NCI-H2107 treated with DMSO at 0.1 percent for 48 hours (cell line): ENCODE data around the gene ZAR1.

Experiments used
- DNase-seq: peaks from one replicate; lab custom pipeline; 2025; ENCODE audit not compliant: unreplicated experiment; lab: John Stamatoyannopoulos, UW

Gene ZAR1

GRCh38 chr4:48490680-48491513, 845 bp downstream of the ZAR1 start:
- DNase-seq, result no peak

GRCh38 chr4:48491514-48492176, 1.6 kb downstream of the ZAR1 start:
- no peak for DNase-seq

- DNase-seq, result peak; percentile 80
These were observed 3.5 kb downstream of the ZAR1 start for GRCh38 chr4:48493452-48494100.

- no peak for DNase-seq
These were observed 5.9 kb downstream of the ZAR1 start for GRCh38 chr4:48495941-48496340.

GRCh38 chr4:48498895-48499294, 8.8 kb downstream of the ZAR1 start:
- no peak for DNase-seq

GRCh38 chr4:48499551-48500066, 9.6 kb downstream of the ZAR1 start:
- DNase-seq, result no peak

GRCh38 chr4:48503233-48504025, 13.4 kb downstream of the ZAR1 start:
- DNase-seq, result no peak

DNA sequence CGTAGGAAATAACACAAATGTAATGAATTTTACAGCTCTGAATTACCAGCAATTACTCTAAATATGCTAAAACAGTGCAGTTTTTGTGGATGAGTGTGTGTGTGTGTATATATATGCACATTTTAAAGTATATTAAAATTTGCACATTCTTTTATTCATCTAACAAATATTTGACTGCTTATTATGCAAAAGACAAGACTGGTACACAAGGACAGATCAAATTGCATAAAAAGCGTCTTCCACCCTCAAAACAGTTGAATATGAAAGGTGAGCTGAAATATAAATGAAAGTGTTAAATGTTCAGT, 13.9 kb downstream of the ZAR1 start:
- DNase-seq, result no peak

GRCh38 chr4:48504352-48504751, 14.3 kb downstream of the ZAR1 start:
- no peak for DNase-seq

DNA sequence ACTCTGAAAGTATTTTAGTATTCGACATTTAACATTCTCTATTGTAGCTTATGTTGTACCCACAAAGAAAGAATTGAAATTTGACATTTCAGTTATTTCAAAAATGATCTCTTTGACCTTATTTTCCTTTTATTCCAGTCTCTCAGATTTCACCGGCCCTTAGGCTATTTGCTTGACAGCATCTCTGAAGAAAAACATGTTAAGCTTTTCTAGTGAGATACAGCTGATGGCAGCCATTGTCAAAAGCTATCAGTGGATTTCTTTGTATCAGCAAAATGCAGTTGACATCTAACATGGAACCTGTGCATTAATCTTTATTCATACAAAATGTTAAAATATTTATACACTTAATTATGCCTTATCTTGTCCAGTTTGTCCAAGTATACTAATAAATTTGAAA, 16.7 kb downstream of the ZAR1 start:
- DNase-seq, result no peak

DNA sequence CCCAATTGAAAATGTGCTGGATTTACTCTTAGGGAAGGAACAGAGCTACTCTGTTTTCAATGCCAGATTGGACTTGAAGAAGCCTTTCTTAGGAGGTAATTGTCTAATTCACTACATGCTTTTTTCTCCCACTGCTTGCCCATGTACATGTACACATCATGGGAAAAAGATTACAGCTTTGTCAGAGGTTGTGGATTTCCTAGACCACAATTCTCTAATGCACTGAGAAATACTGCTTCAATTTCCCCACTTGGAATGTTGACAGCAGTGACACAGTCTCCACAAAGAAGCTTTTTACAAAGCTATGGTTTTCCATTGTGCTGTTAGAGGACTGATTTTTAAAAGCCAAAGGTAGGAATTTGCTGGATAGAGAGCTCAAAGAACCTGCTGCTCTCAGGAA, 19.5 kb downstream of the ZAR1 start:
- DNase-seq, result peak; percentile 58

DNA sequence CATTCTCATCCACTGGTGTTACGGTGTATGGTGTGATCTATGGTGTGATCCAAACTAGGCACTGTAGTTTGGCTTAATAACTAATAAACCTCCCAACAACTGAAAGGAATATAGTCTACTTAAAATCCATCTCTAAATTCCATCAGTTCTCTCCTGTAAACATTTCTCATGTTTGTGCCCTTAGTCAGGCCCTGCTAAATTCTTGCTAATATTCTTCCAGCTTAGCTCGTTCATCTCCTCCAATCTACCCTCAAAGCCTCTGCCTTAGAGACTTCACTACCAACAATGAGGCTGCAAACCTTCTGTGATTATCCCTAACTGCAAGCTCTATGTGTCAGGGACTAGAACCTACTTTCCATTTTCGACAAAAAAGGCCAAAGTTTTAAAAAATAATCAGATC, 28.1 kb downstream of the ZAR1 start:
- DNase-seq, result no peak

GRCh38 chr4:48526406-48526805, 36.4 kb downstream of the ZAR1 start:
- no peak for DNase-seq

DNA sequence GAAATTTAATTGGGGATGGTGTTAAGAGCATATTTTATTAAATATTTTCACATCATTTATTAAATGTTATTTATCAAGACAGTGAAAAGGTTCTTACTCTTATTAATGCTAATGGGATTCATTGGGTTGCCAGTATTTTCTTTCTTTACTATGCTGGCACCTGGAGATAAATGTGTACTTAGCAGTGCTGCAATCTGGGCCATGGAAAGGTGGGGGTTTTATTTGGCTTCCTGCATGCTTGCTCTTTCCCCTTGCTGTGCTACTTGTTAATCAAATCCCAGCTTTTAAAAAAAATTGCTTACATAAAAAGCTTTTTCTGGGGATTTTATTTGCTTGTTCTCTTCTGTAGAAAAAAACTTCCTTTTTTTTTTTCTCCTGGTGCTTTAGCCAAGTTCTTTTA, 48.3 kb downstream of the ZAR1 start:
- no peak for DNase-seq

- no peak for DNase-seq
These were observed 49.5 kb downstream of the ZAR1 start for GRCh38 chr4:48539597-48539996.

- no peak for DNase-seq
These were observed 52.8 kb downstream of the ZAR1 start for GRCh38 chr4:48542888-48543287.

GRCh38 chr4:48543796-48544195, 53.7 kb downstream of the ZAR1 start:
- DNase-seq, result no peak
